Right cardiac atrium (tissue), 5 donors: ENCODE results near the gene PEPD. TPM values are rescaled to one million over a fixed set of nuclear protein-coding genes. Genes with fewer than 3 reads are reported as not detected.

Experiments
- ATAC-seq, 2 donors: fragments of 200-7000 bp; cut with Tn5 transposase; one replicate each; pipeline versions ENCODE4 v1.8.0 to v1.9.1; 2020; ENCODE audit warnings: moderate library complexity in 2 of 2, mild to moderate bottlenecking in 1 of 2
- DNase-seq, 3 donors: peaks; one replicate each; pipeline ENCODE4 v3.0.0-alpha.2; 2020
- H3K27ac ChIP-seq: one replicate; pipeline ENCODE4 v1.5.1; 2013; ENCODE audit warnings: mild to moderate bottlenecking, low read length, control low read depth, moderate library complexity
- H3K27me3 ChIP-seq: one replicate; pipeline ENCODE4 v1.6.1; 2013; ENCODE audit not compliant: control insufficient read depth, insufficient read depth
- H3K4me1 ChIP-seq: one replicate; pipeline ENCODE4 v1.6.1; 2013; ENCODE audit warnings: low read length; ENCODE audit not compliant: control insufficient read depth, insufficient read depth
- H3K4me3 ChIP-seq: one replicate; pipeline ENCODE4 v1.5.1; 2013; ENCODE audit warnings: low read length, control low read depth
- H3K9me3 ChIP-seq: one replicate; pipeline ENCODE4 v1.6.1; 2013; ENCODE audit warnings: low read length; ENCODE audit not compliant: control insufficient read depth
- WGBS: extraction: QIAGEN DNeasy Blood & Tissue Kit; methylation state at CpG from one replicate; pipeline ENCODE4 v1.1.7; 2013; 5-methylcytosine and 5-hydroxymethylcytosine counted together
- intact Hi-C, 4 donors: fragments of 100-400 bp; cut with DNase I; formaldehyde crosslinking; loops; one replicate each; pipeline versions ENCODE4 v1.11.0 to v1.14.0; 2022 to 2023
- polyA plus RNA-seq: library from polyadenylated mRNA; stranded (reverse); fragments of 200-250 nt; gene quantifications from one replicate; pipeline ENCODE4 v1.2.3, GENCODE V29; 2013
- total RNA-seq, 4 donors: library from RNA; stranded (reverse); fragmentation: NEBNext Ultra II Directional; extraction: Animal tissue kit (Norgen Biotek cat#: 25700); gene quantifications; one replicate each; pipeline ENCODE4 v1.2.1, GENCODE V29; 2021
- donor health status: healthy with polysubstance abuse.
- donor health status: DM: no; HTN: yes; CAD: no.
- donor health status: DM: no; HTN: no; CAD: no.
- donor health status: DM: no; HTN: yes; CAD: no; lungs with severe emphysema.
- donor health status: DM: yes; HTN: yes; CAD: no.

Gene PEPD
- total and polyA plus RNA-seq, 5 donors, result 27.7 to 37.5 (median 34.4) TPM

DNA sequence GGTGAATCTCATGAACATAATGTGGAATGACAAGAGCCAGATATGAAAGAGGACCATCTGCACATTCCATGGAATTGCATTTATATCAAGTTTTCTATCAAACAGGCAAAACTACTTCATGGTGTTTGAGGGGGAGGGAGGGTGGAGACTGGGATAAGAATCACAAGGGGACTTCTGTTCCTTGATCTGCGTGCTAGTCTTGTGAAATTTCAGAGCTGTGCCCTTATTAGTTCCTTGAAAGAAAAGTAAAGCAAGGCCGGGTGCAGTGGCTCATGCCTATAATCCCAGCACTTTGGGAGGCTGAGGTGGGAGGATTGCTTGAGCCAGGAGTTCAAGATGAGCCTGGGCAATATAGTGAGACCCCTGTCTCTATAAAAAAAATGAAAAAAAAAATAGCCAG, 178.3 kb downstream of the PEPD start:
- Histone ChIP-seq H3K27ac (no peak overlapping the region), H3K9me3 (no peaks in the 10 kb centered on the region), H3K4me1 (no peaks in the 10 kb centered on the region), H3K27me3 (no peaks in the 10 kb centered on the region), H3K4me3 (no peak overlapping the region)
- WGBS, result 69% methylated on average over 2 of the region's 2 CpGs
- DNase-seq (no peak), ATAC-seq (no peak)
- intact Hi-C loops, result no loop called here

DNA sequence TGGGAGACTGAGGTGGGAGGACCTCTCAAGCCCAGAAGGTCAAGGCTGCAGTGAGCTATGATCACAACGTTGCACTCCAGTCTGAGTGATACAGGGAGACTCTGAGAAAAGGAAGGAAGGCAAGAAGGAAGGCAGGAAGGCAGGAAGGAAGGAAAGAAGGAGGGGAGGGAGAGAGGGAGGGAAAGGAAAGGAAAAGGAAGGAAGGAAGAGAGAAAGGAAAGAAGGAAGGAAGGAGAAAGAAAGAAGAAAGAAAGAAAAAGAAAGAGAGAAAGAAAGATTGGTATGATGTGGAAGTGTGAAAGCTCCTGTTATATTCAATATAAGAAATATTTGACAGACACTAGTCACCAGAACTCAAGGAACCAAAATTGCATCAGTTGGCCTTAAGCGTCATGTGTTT, 180.6 kb downstream of the PEPD start:
- no peaks in the 10 kb centered on the region for H3K4me1 ChIP-seq
- H3K9me3 ChIP-seq, result no peaks in the 10 kb centered on the region
- intact Hi-C loops, result no loop called here
- 21% methylated on average over 2 of the region's 2 CpGs for WGBS
- no peak overlapping the region for H3K27ac ChIP-seq
- ATAC-seq (no peak), DNase-seq (no peak)
- no peaks in the 10 kb centered on the region for H3K27me3 ChIP-seq
- no peak overlapping the region for H3K4me3 ChIP-seq

DNA sequence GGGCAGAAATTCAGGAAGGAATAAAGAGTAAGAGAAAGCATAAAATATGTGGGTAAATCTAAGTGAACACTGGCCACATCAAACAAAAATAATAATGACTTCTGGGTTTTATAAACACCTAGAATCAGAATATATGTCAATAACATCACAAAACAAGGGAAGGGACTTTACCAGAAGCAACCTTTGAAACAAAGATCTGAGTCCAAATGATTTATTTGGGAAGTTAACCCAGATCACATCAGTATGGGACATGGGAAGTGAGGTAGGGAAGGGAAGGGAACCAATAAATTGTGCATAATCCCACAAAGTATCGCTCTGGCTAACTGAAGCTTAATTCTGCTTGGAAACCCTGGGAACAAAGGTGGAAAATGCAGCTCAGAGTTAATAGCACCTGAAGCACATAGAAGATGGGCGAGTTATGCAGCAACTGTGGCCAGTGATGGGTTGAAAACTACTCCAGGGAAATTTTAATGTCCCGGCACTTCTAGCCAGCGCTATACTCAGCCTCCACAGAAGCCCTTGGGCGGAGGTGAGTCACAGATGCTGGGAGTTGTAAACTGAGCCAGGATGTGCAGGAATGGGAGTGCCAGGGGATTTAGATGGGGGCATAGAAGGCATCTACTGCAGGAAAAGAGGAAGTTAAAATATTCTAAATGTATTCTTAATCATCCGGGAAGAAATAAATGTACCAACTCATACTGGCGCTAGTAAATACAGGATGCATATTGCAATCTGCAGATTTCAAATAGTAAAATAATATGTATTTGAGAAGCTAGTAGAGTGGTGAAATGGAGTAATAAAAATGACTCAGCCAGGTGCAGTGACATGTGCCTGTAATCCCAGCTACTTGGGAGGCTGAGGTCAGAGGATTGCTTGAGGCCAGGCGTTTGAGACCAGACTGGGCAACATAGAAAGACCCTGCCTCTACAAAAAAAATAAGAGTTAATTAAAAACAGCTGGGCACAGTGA, 182.3 kb downstream of the PEPD start:
- H3K27ac ChIP-seq, result no peak overlapping the region
- WGBS, result 78% methylated on average over 8 of the region's 8 CpGs

More for the DNA sequence above, 182.3 kb downstream of the PEPD start:
- no peak overlapping the region for H3K4me3 ChIP-seq
- no peaks in the 10 kb centered on the region for H3K9me3 ChIP-seq
- no peak for DNase-seq
- H3K27me3 ChIP-seq, result no peaks in the 10 kb centered on the region
- ATAC-seq, result no peak
- intact Hi-C loops, result no loop called here
- H3K4me1 ChIP-seq, result no peaks in the 10 kb centered on the region

Other genes with a start within 250 kb of the PEPD start
- 1 to 10 TPM; 2.1 to 5.2 (median 3.3) TPM for gene CEBPA, start 219.3 kb downstream of the PEPD start, total RNA-seq
- 8.7 TPM for gene CEBPA, start 219.3 kb downstream of the PEPD start, polyA plus RNA-seq
- 10 to 100 TPM; 13.1 to 18.3 (median 15.7) TPM for gene CEBPG, start 148.1 kb downstream of the PEPD start, total RNA-seq
- 12.7 TPM for gene CEBPG, start 148.1 kb downstream of the PEPD start, polyA plus RNA-seq
- gene CHST8, start 100.2 kb upstream of the PEPD start, total RNA-seq, result under 1 TPM in 3 of 4 donors, not detected in 1; 0.15 to 0.37 (median 0.36) TPM
- 0.63 TPM for gene CHST8, start 100.2 kb upstream of the PEPD start, polyA plus RNA-seq